GM18526 (cell line): ENCODE data around the gene TARBP2.

Experiments
- POLR2A ChIP-seq: IDR thresholded peaks from 3 replicates; pipeline ENCODE4 v1.6.1; 2011; ENCODE audit not compliant: insufficient read length; ENCODE audit errors: extremely low read depth

TARBP2 gene

GRCh38 chr12:53500142-53500775, 824 bp upstream of the TARBP2 start:
- TF ChIP-seq POLR2A: peak; percentile 73

- TF ChIP-seq POLR2A: no peak
Observed at GRCh38 chr12:53501615-53502181, 615 bp downstream of the TARBP2 start.

- TF ChIP-seq POLR2A: no peak
Observed at GRCh38 chr12:53502331-53502730, 1.2 kb downstream of the TARBP2 start.

GRCh38 chr12:53502983-53503728, 2.1 kb downstream of the TARBP2 start:
- no peak for TF ChIP-seq POLR2A

GRCh38 chr12:53504004-53504920, 3.2 kb downstream of the TARBP2 start:
- no peak for TF ChIP-seq POLR2A

- no peak for TF ChIP-seq POLR2A
Observed at GRCh38 chr12:53505086-53505485, 4.0 kb downstream of the TARBP2 start.

- no peak for TF ChIP-seq POLR2A
Observed at GRCh38 chr12:53505555-53506449, 4.7 kb downstream of the TARBP2 start.

- no peak for TF ChIP-seq POLR2A
Observed at GRCh38 chr12:53506450-53506785, 5.3 kb downstream of the TARBP2 start.

GRCh38 chr12:53506881-53507602, 6.0 kb downstream of the TARBP2 start, which contains the start of gene NPFF:
Gene NPFF, minus strand, starts transcription at chr12:53507484. Its CDS starts 10 bp downstream, at chr12:53507474.
- no peak for TF ChIP-seq POLR2A

- TF ChIP-seq POLR2A: no peak
Observed at GRCh38 chr12:53507603-53507885, 6.5 kb downstream of the TARBP2 start.

- no peak for TF ChIP-seq POLR2A
Observed at GRCh38 chr12:53508534-53509170, 7.6 kb downstream of the TARBP2 start.

GRCh38 chr12:53510181-53510812, 9.2 kb downstream of the TARBP2 start:
- TF ChIP-seq POLR2A: no peak
